MCF 10A (cell line): Measurements from ENCODE around the gene RRAD. TPM values are rescaled to one million over a fixed set of nuclear protein-coding genes. Genes with fewer than 3 reads are reported as not detected.
A peak's percentile ranks its signal among the peaks of the same experiment; 100 is the strongest.
"Not testable (repeated sequence)": the region's sequence is repeated elsewhere in the genome, so short reads cannot be mapped to it uniquely, and the experiment has no call there.

Experiments used
- BruUV-seq: library from RNA; stranded (reverse); fragments of 400-500 nt; replicated peaks from 2 replicates; lab custom pipeline; 2021; lab: Mats Ljungman, UMichigan
- CTCF ChIA-PET: fragments of 300-600 bp; sonication (Branson Sonifier 250); formaldehyde crosslinking; extraction: SDS; loops from one replicate; lab custom pipeline; 2021; ENCODE audit warnings: antibody characterized with exemption, inconsistent platforms; lab: Yijun Ruan, JAX
- POLR2A ChIA-PET: fragments of 300-600, 350-650 bp; sonication (Branson Sonifier 250); formaldehyde crosslinking; extraction: SDS; loops from one replicate; lab custom pipeline; 2020; ENCODE audit warnings: antibody characterized with exemption, inconsistent platforms; lab: Yijun Ruan, JAX
- DNase-seq: peaks from one replicate; pipeline ENCODE4 v3.0.0-alpha.2; 2018; ENCODE audit not compliant: unreplicated experiment
- H3K27ac Mint-ChIP-seq: one replicate; pipeline ENCODE4 v1.8.0; 2022; ENCODE audit warnings: mild to moderate bottlenecking, low read depth, mixed read lengths; ENCODE audit not compliant: unreplicated experiment
- H3K27me3 Mint-ChIP-seq: one replicate; pipeline ENCODE4 v1.8.0; 2022; ENCODE audit warnings: mixed read lengths; ENCODE audit not compliant: insufficient read depth, unreplicated experiment
- H3K36me3 Mint-ChIP-seq: one replicate; pipeline ENCODE4 v1.8.0; 2022; ENCODE audit warnings: mild to moderate bottlenecking, moderate library complexity, mixed read lengths; ENCODE audit not compliant: insufficient read depth, unreplicated experiment
- H3K4me1 Mint-ChIP-seq: one replicate; pipeline ENCODE4 v1.8.0; 2022; ENCODE audit warnings: mixed read lengths; ENCODE audit not compliant: insufficient read depth, unreplicated experiment
- H3K4me3 Mint-ChIP-seq: one replicate; pipeline ENCODE4 v1.8.0; 2022; ENCODE audit warnings: mild to moderate bottlenecking, moderate library complexity, mixed read lengths; ENCODE audit not compliant: unreplicated experiment
- H3K9me3 Mint-ChIP-seq: one replicate; pipeline ENCODE4 v1.8.0; 2022; ENCODE audit warnings: mixed read lengths; ENCODE audit not compliant: unreplicated experiment
- CTCF ChIP-seq: fragments of 200-600 bp; IDR thresholded peaks from one replicate; pipeline ENCODE4 v1.8.0; 2022; ENCODE audit warnings: antibody characterized with exemption, mild to moderate bottlenecking; ENCODE audit not compliant: unreplicated experiment
- intact Hi-C: fragments of 100-400 bp; cut with micrococcal nuclease; formaldehyde crosslinking; loops from 2 replicates; pipeline ENCODE4 v1.14.1; 2022
- total RNA-seq: library from RNA; stranded (reverse); gene quantifications from 2 replicates; pipeline ENCODE4 v1.2.3, GENCODE V29; 2022

Gene RRAD
- total RNA-seq, 1 experiment from 2014 or later, result not detected

- POLR2A ChIA-PET, result interaction anchor here (0.6 to 3.0 kb wide), 9 partner anchors 14 to 534 kb away, joined by 3 to 20 read pairs (median 4); partner anchors contain the start of genes ATP6V0D1 and CIAO2B
Observed at GRCh38 chr16:66947302-66948065, 22.1 kb upstream of the RRAD start.

GRCh38 chr16:66946974-66947301, 21.6 kb upstream of the RRAD start:
- H3K36me3 Mint-ChIP-seq, result peaks cover 21% of the 10 kb centered on the region
- BruUV-seq, result no TSS peak
- intact Hi-C loops, result loop anchor here (1.0 kb wide), 1 partner anchor 52 kb away; no protein-coding TSS in a partner anchor
- ChIA-PET CTCF (interaction anchor here (0.7 to 7.0 kb wide), 5 partner anchors 24 to 242 kb away, joined by 3 to 66 read pairs (median 3); no protein-coding TSS in a partner anchor), POLR2A (interaction anchor here (0.8 to 3.0 kb wide), 10 partner anchors 9 to 234 kb away, joined by 3 to 20 read pairs (median 4); partner anchors contain the start of gene CIAO2B)
- TF ChIP-seq CTCF, result no peak
- H3K4me1 Mint-ChIP-seq, result peaks cover 16% of the 10 kb centered on the region
- H3K27ac Mint-ChIP-seq, result no peak overlapping the region
- no peak for DNase-seq
- peak overlapping the region; percentile 68 for H3K4me3 Mint-ChIP-seq
- no peaks in the 10 kb centered on the region for H3K9me3 Mint-ChIP-seq
- no peaks in the 10 kb centered on the region for H3K27me3 Mint-ChIP-seq

More at GRCh38 chr16:66947302-66948065, 22.1 kb upstream of the RRAD start:
- Mint-ChIP-seq H3K9me3 (no peaks in the 10 kb centered on the region), H3K27ac (no peak overlapping the region), H3K4me3 (peak overlapping the region; percentile 68), H3K36me3 (peaks cover 16% of the 10 kb centered on the region), H3K27me3 (no peaks in the 10 kb centered on the region), H3K4me1 (peaks cover 16% of the 10 kb centered on the region)
- intact Hi-C loops, result loop anchor here (1.0 kb wide), 1 partner anchor 52 kb away; no protein-coding TSS in a partner anchor
- BruUV-seq, result no TSS peak
- CTCF ChIA-PET, result interaction anchor here (0.6 to 7.0 kb wide), 8 partner anchors 12 to 242 kb away, joined by 3 to 66 read pairs (median 3); no protein-coding TSS in a partner anchor
- DNase-seq, result peak; percentile 92
- TF ChIP-seq CTCF, result peak; percentile 71

GRCh38 chr16:66946541-66946940, 21.2 kb upstream of the RRAD start:
- no peak overlapping the region for H3K27ac Mint-ChIP-seq
- POLR2A ChIA-PET, result interaction anchor here (0.8 to 3.0 kb wide), 8 partner anchors 9 to 235 kb away, joined by 3 to 20 read pairs (median 4); partner anchors contain the start of gene CIAO2B
- no TSS peak for BruUV-seq
- no peak for DNase-seq
- peaks cover 16% of the 10 kb centered on the region for H3K4me1 Mint-ChIP-seq
- H3K27me3 Mint-ChIP-seq, result no peaks in the 10 kb centered on the region
- intact Hi-C loops, result no loop called here
- peaks cover 25% of the 10 kb centered on the region for H3K36me3 Mint-ChIP-seq
- CTCF ChIA-PET, result interaction anchor here (0.6 to 7.0 kb wide), 5 partner anchors 10 to 52 kb away, joined by 3 to 66 read pairs (median 6); no protein-coding TSS in a partner anchor
- H3K9me3 Mint-ChIP-seq, result no peaks in the 10 kb centered on the region
- H3K4me3 Mint-ChIP-seq, result no peak overlapping the region
- TF ChIP-seq CTCF, result no peak

GRCh38 chr16:66945939-66946338, 20.6 kb upstream of the RRAD start:
- DNase-seq, result no peak
- no peak for TF ChIP-seq CTCF
- no peaks in the 10 kb centered on the region for H3K9me3 Mint-ChIP-seq
- ChIA-PET POLR2A (interaction anchor here (0.6 to 3.0 kb wide), 8 partner anchors 8 to 224 kb away, joined by 3 to 20 read pairs (median 4); no protein-coding TSS in a partner anchor), CTCF (interaction anchor here (0.6 to 7.0 kb wide), 3 partner anchors 10 to 51 kb away, joined by 3 to 66 read pairs (median 6); no protein-coding TSS in a partner anchor)
- H3K27me3 Mint-ChIP-seq, result no peaks in the 10 kb centered on the region
- H3K4me1 Mint-ChIP-seq, result peaks cover 16% of the 10 kb centered on the region
- no peak overlapping the region for H3K27ac Mint-ChIP-seq
- H3K4me3 Mint-ChIP-seq, result no peak overlapping the region
- H3K36me3 Mint-ChIP-seq, result peaks cover 27% of the 10 kb centered on the region
- intact Hi-C loops, result no loop called here
- BruUV-seq, result no TSS peak

DNA sequence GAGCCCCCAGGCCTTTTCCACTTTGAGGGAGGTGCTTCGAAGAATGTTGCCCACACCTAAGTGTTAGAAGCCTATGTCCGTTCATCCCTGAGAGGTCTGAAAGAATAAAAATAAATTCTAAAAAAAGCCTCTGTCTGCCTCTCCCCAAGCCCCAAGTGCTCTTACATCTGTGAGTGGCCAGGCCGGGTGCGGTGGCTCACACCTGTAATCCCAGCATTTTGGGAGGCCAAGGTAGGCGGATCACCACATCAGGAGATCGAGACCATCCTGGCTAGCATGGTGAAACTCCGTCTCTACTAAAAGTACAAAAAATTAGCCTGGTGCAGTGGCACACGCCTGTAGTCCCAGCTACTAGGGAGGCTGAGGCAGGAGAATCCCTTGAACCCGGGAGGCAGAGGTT, 19.6 kb upstream of the RRAD start:
- intact Hi-C loops, H3K27me3 Mint-ChIP-seq, H3K4me3 Mint-ChIP-seq, H3K9me3 Mint-ChIP-seq, BruUV-seq, H3K27ac Mint-ChIP-seq, DNase-seq: not testable (repeated sequence)
- H3K36me3 Mint-ChIP-seq, result peaks cover 27% of the 10 kb centered on the region
- ChIA-PET POLR2A (interaction anchor here (1.0 to 3.0 kb wide), 3 partner anchors 9 to 49 kb away, joined by 4 to 20 read pairs (median 5); no protein-coding TSS in a partner anchor), CTCF (interaction anchor here (0.7 to 7.0 kb wide), 4 partner anchors 9 to 254 kb away, joined by 3 to 66 read pairs (median 5); partner anchors contain the start of gene ELMO3)
- peaks cover 16% of the 10 kb centered on the region for H3K4me1 Mint-ChIP-seq
